ENCODE data around the gene PRIM1.
A peak's percentile ranks its signal among the peaks of the same experiment; 100 is the strongest.

GRCh38 chr12:56687223-56688128 is 64.6 kb downstream of the PRIM1 start:
- TF ChIP-seq POLR2AphosphoS5 (IDR thresholded peaks at IDR 0.05; ENCODE audit: low read depth, low read length), result peak; percentile 68; the same call in 1 of the 2 replicates
- peak; percentile 72; the same call in 1 of the 2 replicates for TF ChIP-seq POLR2A (IDR thresholded peaks at IDR 0.05; ENCODE audit: low read depth, low read length)
- no peak for TF ChIP-seq TAF1 (IDR thresholded peaks at IDR 0.05; ENCODE audit: low read depth, low read length)
